Calu3 (cell line): ENCODE measurements around the gene MEMO1. TPM values are rescaled to one million over a fixed set of nuclear protein-coding genes. Genes with fewer than 3 reads are reported as not detected.

Experiments
- BruUV-seq: library from RNA; stranded (reverse); fragments of 400-500 nt; replicated peaks from 2 replicates; lab custom pipeline; 2021; lab: Mats Ljungman, UMichigan
- CTCF ChIA-PET: fragments of 300-600 bp; sonication (Branson Sonifier 250); formaldehyde crosslinking; loops from one replicate; lab custom pipeline; 2022; ENCODE audit warnings: antibody characterized with exemption; lab: Charles Lee
- DNase-seq: peaks from one replicate; pipeline ENCODE4 v3.0.0; 2022
- H3K27ac Mint-ChIP-seq: one replicate; pipeline ENCODE4 v1.8.0; 2022; ENCODE audit warnings: mixed read lengths; ENCODE audit not compliant: unreplicated experiment
- H3K27me3 Mint-ChIP-seq: one replicate; pipeline ENCODE4 v1.8.0; 2022; ENCODE audit warnings: mixed read lengths; ENCODE audit not compliant: unreplicated experiment
- H3K36me3 Mint-ChIP-seq: one replicate; pipeline ENCODE4 v1.8.0; 2022; ENCODE audit warnings: mild to moderate bottlenecking, moderate library complexity, mixed read lengths; ENCODE audit not compliant: insufficient read depth, unreplicated experiment
- H3K4me1 Mint-ChIP-seq: one replicate; pipeline ENCODE4 v1.8.0; 2022; ENCODE audit warnings: mild to moderate bottlenecking, low read depth, mixed read lengths; ENCODE audit not compliant: unreplicated experiment
- H3K4me3 Mint-ChIP-seq: one replicate; pipeline ENCODE4 v1.8.0; 2022; ENCODE audit warnings: mild to moderate bottlenecking, low read depth, moderate library complexity, mixed read lengths; ENCODE audit not compliant: unreplicated experiment
- H3K9me3 Mint-ChIP-seq: one replicate; pipeline ENCODE4 v1.8.0; 2022; ENCODE audit warnings: low read depth, mixed read lengths; ENCODE audit not compliant: unreplicated experiment
- CTCF ChIP-seq: fragments of 200-600 bp; IDR thresholded peaks from one replicate; pipeline ENCODE4 v1.8.0; 2022; ENCODE audit warnings: antibody characterized with exemption; ENCODE audit not compliant: unreplicated experiment
- intact Hi-C: fragments of 100-400 bp; cut with micrococcal nuclease; formaldehyde crosslinking; loops from one replicate; pipeline ENCODE4 v1.10.0; 2022; ENCODE audit not compliant: unreplicated experiment
- total RNA-seq: library from RNA; stranded (reverse); gene quantifications from 2 replicates; pipeline ENCODE4 v1.2.3, GENCODE V29; 2022

Gene MEMO1
- total RNA-seq, 1 experiment from 2014 or later: 53.9 TPM

- Mint-ChIP-seq H3K4me1 (peaks cover 34% of the 10 kb centered on the region), H3K36me3 (peaks cover 34% of the 10 kb centered on the region), H3K27me3 (no peaks in the 10 kb centered on the region), H3K4me3 (peak overlapping the region; percentile 87), H3K9me3 (no peaks in the 10 kb centered on the region), H3K27ac (peak overlapping the region; percentile 72)
- BruUV-seq: TSS peak; percentile 42
- peak; percentile 14 for DNase-seq
- TF ChIP-seq CTCF: no peak
- intact Hi-C loops: loop anchor here (5.0 to 10.0 kb wide), 2 partner anchors 53 to 124 kb away; partner anchors contain the start of gene SPAST
- CTCF ChIA-PET: interaction anchor here (0.6 to 1.9 kb wide), 2 partner anchors 31 to 744 kb away, joined by 8 to 9 read pairs; partner anchors contain the start of gene DPY30
Measured at GRCh38 chr2:32008805-32009515, 1.8 kb downstream of the MEMO1 start.

DNA sequence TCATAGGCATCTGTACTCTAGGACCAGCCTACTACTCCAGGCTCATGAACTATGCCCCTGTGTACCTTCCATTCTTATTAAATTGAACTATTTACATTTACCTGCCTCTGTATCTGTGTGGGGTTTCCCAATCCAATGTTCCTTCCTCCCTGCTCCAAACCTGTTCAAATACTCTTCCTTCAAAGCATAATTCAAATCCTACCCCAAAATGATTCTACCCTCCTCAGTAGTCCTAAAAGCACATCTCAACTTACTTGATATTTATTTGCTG is 3.8 kb downstream of the MEMO1 start:
- DNase-seq: no peak
- H3K36me3 Mint-ChIP-seq: peaks cover 34% of the 10 kb centered on the region
- no peaks in the 10 kb centered on the region for H3K9me3 Mint-ChIP-seq
- TF ChIP-seq CTCF: no peak
- no peaks in the 10 kb centered on the region for H3K27me3 Mint-ChIP-seq
- H3K27ac Mint-ChIP-seq: no peak overlapping the region
- no TSS peak for BruUV-seq
- intact Hi-C loops: loop anchor here (5.0 to 10.0 kb wide), 2 partner anchors 55 to 122 kb away; partner anchors contain the start of gene SPAST
- H3K4me3 Mint-ChIP-seq: no peak overlapping the region
- CTCF ChIA-PET: no interaction called here
- H3K4me1 Mint-ChIP-seq: peaks cover 34% of the 10 kb centered on the region

DNA sequence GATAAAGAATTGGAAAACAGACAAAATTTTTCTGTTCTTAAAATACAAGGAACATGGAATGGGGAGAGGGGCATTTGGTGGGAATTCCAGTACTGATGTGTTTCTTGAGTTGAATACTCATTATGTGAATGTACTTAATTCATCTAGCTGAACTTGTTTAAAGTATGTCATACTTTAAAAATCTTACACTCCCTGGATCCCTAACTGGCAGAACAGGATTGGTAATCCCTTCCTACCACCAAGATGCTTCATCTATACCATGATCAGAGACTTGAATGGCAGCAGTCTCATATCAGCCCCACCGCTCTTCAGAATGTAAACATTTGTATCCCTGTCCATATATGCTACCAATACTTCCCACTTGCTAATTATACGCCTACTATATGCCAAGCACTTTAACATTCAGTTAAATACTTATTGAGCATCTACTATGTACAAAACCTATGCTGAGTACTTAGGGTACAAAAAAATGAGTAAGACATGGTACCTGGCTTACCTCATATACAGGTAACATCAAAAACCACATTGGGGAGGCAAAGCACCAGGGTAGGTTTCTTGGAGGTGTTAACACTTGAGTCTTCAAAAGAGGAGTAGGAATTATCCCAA is 5.3 kb downstream of the MEMO1 start:
- Mint-ChIP-seq H3K27ac (no peak overlapping the region), H3K27me3 (no peaks in the 10 kb centered on the region), H3K4me1 (peaks cover 34% of the 10 kb centered on the region), H3K36me3 (peaks cover 25% of the 10 kb centered on the region), H3K4me3 (no peak overlapping the region), H3K9me3 (no peaks in the 10 kb centered on the region)
- BruUV-seq: no TSS peak
- no peak for TF ChIP-seq CTCF
- CTCF ChIA-PET: interaction anchor here (0.7 kb wide), 2 partner anchors 89 to 145 kb away, joined by 3 to 4 read pairs; no protein-coding TSS in a partner anchor
- no peak for DNase-seq
- intact Hi-C loops: loop anchor here (5.0 to 10.0 kb wide), 2 partner anchors 57 to 121 kb away; partner anchors contain the start of gene SPAST

DNA sequence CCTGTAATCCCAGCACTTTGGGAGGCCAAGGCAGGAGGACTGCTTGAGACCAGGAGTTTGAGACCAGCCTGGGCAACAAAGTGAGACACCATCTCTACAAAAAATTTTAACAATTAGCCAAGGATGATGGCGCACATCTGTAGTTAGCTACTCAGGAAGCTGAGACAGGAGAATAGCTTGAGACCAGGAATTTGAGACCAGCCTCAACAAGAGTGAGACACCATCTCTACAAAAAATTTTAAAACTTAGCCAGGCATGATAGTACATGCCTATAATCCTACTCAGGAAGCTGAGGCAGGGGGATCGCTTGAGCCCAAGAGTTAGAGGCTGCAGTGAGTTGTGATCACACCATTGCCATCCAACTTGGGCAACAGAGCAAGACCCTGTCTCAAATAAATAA is 7.0 kb downstream of the MEMO1 start:
- no peak overlapping the region for H3K27ac Mint-ChIP-seq
- CTCF ChIA-PET: interaction anchor here (0.6 kb wide), 1 partner anchor 78 kb away, joined by 6 read pairs; no protein-coding TSS in a partner anchor

More for the DNA sequence above, 7.0 kb downstream of the MEMO1 start:
- intact Hi-C loops: loop anchor here (10.0 kb wide), 1 partner anchor 119 kb away; no protein-coding TSS in a partner anchor
- no peaks in the 10 kb centered on the region for H3K9me3 Mint-ChIP-seq
- no peak overlapping the region for H3K4me3 Mint-ChIP-seq
- H3K36me3 Mint-ChIP-seq: peaks cover 14% of the 10 kb centered on the region
- no TSS peak for BruUV-seq
- DNase-seq: no peak
- H3K27me3 Mint-ChIP-seq: no peaks in the 10 kb centered on the region
- H3K4me1 Mint-ChIP-seq: peaks cover 40% of the 10 kb centered on the region
- no peak for TF ChIP-seq CTCF
